Endothelial cell of umbilical vein (primary cell): Measurements from ENCODE around the gene BCAS3. TPM values are rescaled to one million over a fixed set of nuclear protein-coding genes. Genes with fewer than 3 reads are reported as not detected.

Source experiments
- BruUV-seq: library from RNA; stranded (reverse); fragments of 400-500 nt; replicated peaks from 2 replicates; lab custom pipeline; 2021; lab: Mats Ljungman, UMichigan
- CTCF ChIA-PET: fragments of 300-600, 350-600 bp; sonication (Branson Sonifier 250); formaldehyde crosslinking; loops from one replicate; lab custom pipeline; 2021; ENCODE audit warnings: antibody characterized with exemption, inconsistent platforms; lab: Charles Lee
- POLR2A ChIA-PET: fragments of 300-600, 350-600 bp; sonication (Branson Sonifier 250); formaldehyde crosslinking; loops from one replicate; lab custom pipeline; 2021; ENCODE audit warnings: antibody characterized with exemption, inconsistent platforms; lab: Charles Lee
- DNase-seq: peaks from one replicate; pipeline ENCODE4 v3.0.0-alpha.2; 2011; ENCODE audit warnings: low read depth, low spot score
- FAIRE-seq: peaks from 2 replicates; lab custom pipeline; 2011; peaks lifted over from hg19 to GRCh38; lab: Jason Lieb, UNC
- H2AFZ ChIP-seq: 2 replicates; pipeline ENCODE4 v1.6.0; 2012; ENCODE audit warnings: low read depth, low read length, control low read depth, inconsistent platforms
- H3K27ac ChIP-seq: 2 replicates; pipeline ENCODE4 v1.5.1; 2011; ENCODE audit warnings: low read depth, mild to moderate bottlenecking, control low read depth, low read length, moderate library complexity; ENCODE audit not compliant: insufficient read depth
- H3K27me3 ChIP-seq, 2 experiments: 2 replicates each; pipeline versions ENCODE4 v1.6.0 to v1.6.1; 2011; ENCODE audit warnings: low read length in 2 of 2, mixed read lengths in 1 of 2; ENCODE audit not compliant: control insufficient read depth in 2 of 2, insufficient read depth in 2 of 2
- H3K36me3 ChIP-seq, 2 experiments: 2 replicates in 1 of 2; 3 replicates in 1 of 2; pipeline ENCODE4 v1.5.1; 2011; ENCODE audit warnings: low read length in 2 of 2, mild to moderate bottlenecking in 1 of 2, moderate library complexity in 1 of 2; ENCODE audit not compliant: control insufficient read depth in 2 of 2, insufficient read depth in 2 of 2; ENCODE audit errors: extremely low read depth in 1 of 2
- H3K4me1 ChIP-seq: 3 replicates; pipeline ENCODE4 v1.5.1; 2011; ENCODE audit warnings: mild to moderate bottlenecking, low read length; ENCODE audit not compliant: control insufficient read depth, insufficient read depth; ENCODE audit errors: extremely low read depth
- H3K4me2 ChIP-seq: 2 replicates; pipeline ENCODE4 v1.6.1; 2011; ENCODE audit warnings: low read length, control low read depth, mixed read lengths; ENCODE audit not compliant: insufficient read depth
- H3K4me3 ChIP-seq, 3 experiments: fragments of 200-600 bp in 1 of 3; sonication (generic), shearing (Covaris generic) in 1 of 3; replicated peaks in 1 of 3; 2 replicates each; pipeline ENCODE4 v1.5.1; 2011 to 2016; ENCODE audit warnings: control low read depth in 3 of 3, low read length in 3 of 3, mild to moderate bottlenecking in 2 of 3, inconsistent platforms in 1 of 3, low read depth in 1 of 3, moderate library complexity in 1 of 3; ENCODE audit not compliant: insufficient read depth in 1 of 3
- H3K79me2 ChIP-seq: 2 replicates; pipeline ENCODE4 v1.6.0; 2012; ENCODE audit warnings: low read length, inconsistent platforms; ENCODE audit not compliant: control insufficient read depth, insufficient read depth
- H3K9ac ChIP-seq: replicated peaks from 2 replicates; pipeline ENCODE3; 2011; ENCODE audit warnings: low read length, control low read depth; ENCODE audit not compliant: insufficient read depth; ENCODE audit errors: extremely low read depth
- H3K9me1 ChIP-seq: replicated peaks from 3 replicates; pipeline ENCODE4 v1.6.0; 2011; ENCODE audit warnings: mild to moderate bottlenecking, low read length; ENCODE audit not compliant: control insufficient read depth, insufficient read depth; ENCODE audit errors: extremely low read depth
- H3K9me3 ChIP-seq: replicated peaks from 2 replicates; pipeline ENCODE4 v1.5.1; 2012; ENCODE audit warnings: low read length, inconsistent platforms; ENCODE audit not compliant: control insufficient read depth, insufficient read depth
- H4K20me1 ChIP-seq: replicated peaks from 2 replicates; pipeline ENCODE3; 2011; ENCODE audit warnings: mild to moderate bottlenecking, low read length; ENCODE audit not compliant: control insufficient read depth, insufficient read depth; ENCODE audit errors: extremely low read depth
- CTCF ChIP-seq, 2 donors: IDR thresholded peaks; 1 replicate in 1 of 2; 2 replicates in 1 of 2; pipeline ENCODE4 v1.5.1; 2011; ENCODE audit warnings: low read length in 2 of 2, mild to moderate bottlenecking in 2 of 2, moderate library complexity in 2 of 2, control low read depth in 1 of 2, inconsistent platforms in 1 of 2, low read depth in 1 of 2; ENCODE audit not compliant: insufficient read depth in 1 of 2; ENCODE audit errors: extremely low read depth in 1 of 2
- EZH2 ChIP-seq: IDR thresholded peaks from 2 replicates; pipeline ENCODE4 v1.6.1; 2012; ENCODE audit warnings: borderline replicate concordance, low read depth, mild to moderate bottlenecking, moderate library complexity, low read length, inconsistent platforms; ENCODE audit not compliant: severe bottlenecking
- FOS ChIP-seq: IDR thresholded peaks from 2 replicates; pipeline ENCODE4 v1.6.1; 2011; ENCODE audit warnings: mild to moderate bottlenecking, low read length, moderate library complexity, borderline replicate concordance; ENCODE audit not compliant: insufficient read depth
- GATA2 ChIP-seq: IDR thresholded peaks from 2 replicates; pipeline ENCODE4 v1.7.0; 2011; ENCODE audit warnings: low read depth, mild to moderate bottlenecking, moderate library complexity, mixed read lengths, low read length; ENCODE audit not compliant: insufficient read length, insufficient read depth
- JUN ChIP-seq: IDR thresholded peaks from 2 replicates; pipeline ENCODE4 v1.6.1; 2011; ENCODE audit warnings: borderline replicate concordance, low read depth; ENCODE audit not compliant: insufficient read length, insufficient read depth
- MAX ChIP-seq: IDR thresholded peaks from 2 replicates; pipeline ENCODE4 v1.6.1; 2011; ENCODE audit not compliant: insufficient read depth, insufficient read length
- MYC ChIP-seq: IDR thresholded peaks from one replicate; pipeline ENCODE4 v1.6.1; 2011; ENCODE audit warnings: mild to moderate bottlenecking, low read depth, low read length
- POLR2A ChIP-seq: IDR thresholded peaks from 2 replicates; pipeline ENCODE4 v1.6.1; 2012; ENCODE audit warnings: low read depth, mild to moderate bottlenecking, control low read depth, low read length
- POLR2AphosphoS5 ChIP-seq: IDR thresholded peaks from 2 replicates; pipeline ENCODE4 v1.6.1; 2012; ENCODE audit warnings: low read depth, mild to moderate bottlenecking, control low read depth, low read length, moderate library complexity; ENCODE audit not compliant: insufficient read depth
- dilution Hi-C: fragments of 300-500 bp; cut with MboI; formaldehyde crosslinking; loops from one replicate; pipeline ENCODE4 v1.15.0; 2019; ENCODE audit warnings: low sequenced_read_pairs; ENCODE audit not compliant: extremely low pct_ligation_motif_present
- intact Hi-C: fragments of 100-400 bp; cut with micrococcal nuclease; formaldehyde crosslinking; loops from one replicate; pipeline ENCODE4 v1.10.0; 2022
- polyA plus RNA-seq, 4 experiments: library from polyadenylated mRNA; depleted of rRNA in 3 of 4; stranded (reverse) in 3 of 4; unstranded in 1 of 4; fragments of >200 nt; gene quantifications; 2 replicates each; pipeline versions ENCODE4 v1.2.1 to v1.2.3, GENCODE V29; 2011 to 2012; ENCODE audit warnings: missing spikeins in 1 of 4
- total RNA-seq: library from RNA; stranded (reverse); gene quantifications from 2 replicates; pipeline ENCODE4 v1.2.3, GENCODE V29; 2021

BCAS3 gene
- total and polyA plus RNA-seq, 2 donors (not counting 3 experiments of a cell fraction or from before 2014, with no cell fraction given) = 8.2 to 16.0 TPM

- Histone ChIP-seq H3K27ac (no peak overlapping the region), H3K9ac (no peak overlapping the region), H3K9me1 (no peaks in the 10 kb centered on the region), H4K20me1 (no peaks in the 10 kb centered on the region), H3K4me3 (no peak overlapping the region), H3K27me3 (no peaks in the 10 kb centered on the region), H3K4me2 (no peak overlapping the region), H3K4me1 (no peaks in the 10 kb centered on the region), H3K79me2 (no peaks in the 10 kb centered on the region), H3K36me3 (no peaks in the 10 kb centered on the region), H2AFZ (no peak overlapping the region), H3K9me3 (no peaks in the 10 kb centered on the region)
- CTCF ChIA-PET = no interaction called here
- DNase-seq (no peak), FAIRE-seq (no peak)
- TF ChIP-seq MAX (no peak), FOS (no peak), EZH2 (no peak), POLR2AphosphoS5 (no peak), CTCF (IDR thresholded peaks at IDR 0.05; ENCODE audit: extremely low read depth in 1 of 2, insufficient read depth in 1 of 2, low read depth in 1 of 2, low read length in 2 of 2) (no peak), JUN (no peak), GATA2 (no peak), POLR2A (no peak), MYC (no peak)
- no TSS peak for BruUV-seq
- POLR2A ChIA-PET = no interaction called here
- dilution Hi-C loops = no loop called here
- intact Hi-C loops = no loop called here
Measured at GRCh38 chr17:60804831-60805230, 127.2 kb downstream of the BCAS3 start.
